MM.1S (cell line): ENCODE measurements around the gene FXYD7.

ENCODE experiments used
- CTCF ChIP-seq: fragments of 300-600 bp; sonication (generic); IDR thresholded peaks from 2 replicates; pipeline ENCODE4 v1.5.1; 2016; ENCODE audit warnings: antibody characterized with exemption, low read length, mixed read lengths
- EZH2 ChIP-seq: fragments of 300-600 bp; sonication (generic); optimal IDR thresholded peaks from 2 replicates; pipeline ENCODE3; 2017; ENCODE audit warnings: low read depth, mild to moderate bottlenecking, antibody characterized with exemption, low read length, mixed read lengths

DNA sequence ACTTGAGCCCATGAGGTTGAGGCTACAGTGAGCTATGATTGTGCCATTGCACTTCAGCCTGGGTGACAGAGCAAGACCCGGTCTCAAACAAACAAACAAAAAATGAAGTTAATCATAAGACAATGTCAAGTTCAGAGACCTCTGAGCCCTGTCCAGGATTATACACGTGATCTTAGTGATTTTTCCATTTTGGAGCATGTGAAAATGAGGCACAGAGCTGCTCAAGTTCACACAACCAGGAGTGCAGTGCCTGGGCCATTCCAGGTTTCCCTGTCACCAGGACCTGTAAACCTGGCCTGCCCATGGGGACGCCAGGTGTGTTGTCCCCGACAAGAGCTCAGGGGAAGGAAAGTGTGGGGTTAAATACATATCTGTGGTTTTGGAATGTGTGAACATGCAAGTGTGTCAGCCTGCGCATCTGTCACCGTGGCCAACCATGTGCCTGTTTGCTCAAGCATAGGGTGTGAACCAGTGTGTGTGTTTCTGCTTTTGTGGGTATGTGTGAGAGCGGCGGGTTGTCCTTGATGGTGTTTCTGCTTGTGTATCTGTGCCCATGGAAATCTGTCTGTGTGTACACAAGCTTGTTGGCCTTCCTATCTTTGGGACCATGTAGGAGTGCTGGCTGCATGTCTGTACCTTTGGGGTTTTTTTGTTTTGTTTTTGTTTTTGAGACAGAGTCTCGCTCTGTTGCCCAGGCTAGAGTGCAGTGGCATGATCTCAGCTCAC is 5.9 kb upstream of the FXYD7 start:
- TF ChIP-seq EZH2 (no peak), CTCF (no peak)
